Thyroid gland (tissue), 4 donors: ENCODE data around the gene OXNAD1.

Experiments used
- POLR2A ChIP-seq, 2 donors: fragments of 450-650 bp; IDR thresholded peaks; one replicate each; pipeline ENCODE4 v1.6.1; 2017; ENCODE audit warnings: antibody characterized with exemption in 2 of 2, mild to moderate bottlenecking in 2 of 2, moderate library complexity in 1 of 2
- TF ChIP-seq, protein P1 (sequence below), 6 experiments: fragments of 200-600 bp in 3 of 6; fragments of 450-650 bp in 3 of 6; sonication (generic) in 3 of 6; IDR thresholded peaks; one replicate each; pipeline ENCODE4 v1.5.1; 2016 to 2019; ENCODE audit warnings: antibody characterized with exemption in 6 of 6, mild to moderate bottlenecking in 2 of 6, inconsistent platforms in 1 of 6, moderate library complexity in 1 of 6

DNA sequence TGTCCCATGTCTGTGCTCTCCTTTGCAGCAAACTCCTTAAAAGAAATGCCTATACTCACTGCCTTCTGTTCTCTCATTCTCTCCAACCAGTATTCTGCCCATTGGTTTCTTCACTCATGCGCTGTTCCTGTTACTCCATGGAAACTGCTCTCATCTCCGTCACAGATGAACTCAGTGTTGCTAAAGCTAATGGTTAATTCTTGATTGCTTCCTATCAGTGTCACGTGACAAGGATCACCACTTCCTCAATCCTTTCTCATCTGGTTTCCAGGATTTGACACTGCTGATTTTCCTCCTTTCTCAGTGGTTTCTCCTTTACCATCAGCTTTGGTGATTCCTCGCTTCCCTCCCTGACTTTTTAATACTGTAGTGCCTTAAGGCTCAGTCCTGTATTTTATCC is 2.8 kb upstream of the OXNAD1 start:
- TF ChIP-seq POLR2A (IDR thresholded peaks at IDR 0.05), result no peak
- TF ChIP-seq, protein P1, sequence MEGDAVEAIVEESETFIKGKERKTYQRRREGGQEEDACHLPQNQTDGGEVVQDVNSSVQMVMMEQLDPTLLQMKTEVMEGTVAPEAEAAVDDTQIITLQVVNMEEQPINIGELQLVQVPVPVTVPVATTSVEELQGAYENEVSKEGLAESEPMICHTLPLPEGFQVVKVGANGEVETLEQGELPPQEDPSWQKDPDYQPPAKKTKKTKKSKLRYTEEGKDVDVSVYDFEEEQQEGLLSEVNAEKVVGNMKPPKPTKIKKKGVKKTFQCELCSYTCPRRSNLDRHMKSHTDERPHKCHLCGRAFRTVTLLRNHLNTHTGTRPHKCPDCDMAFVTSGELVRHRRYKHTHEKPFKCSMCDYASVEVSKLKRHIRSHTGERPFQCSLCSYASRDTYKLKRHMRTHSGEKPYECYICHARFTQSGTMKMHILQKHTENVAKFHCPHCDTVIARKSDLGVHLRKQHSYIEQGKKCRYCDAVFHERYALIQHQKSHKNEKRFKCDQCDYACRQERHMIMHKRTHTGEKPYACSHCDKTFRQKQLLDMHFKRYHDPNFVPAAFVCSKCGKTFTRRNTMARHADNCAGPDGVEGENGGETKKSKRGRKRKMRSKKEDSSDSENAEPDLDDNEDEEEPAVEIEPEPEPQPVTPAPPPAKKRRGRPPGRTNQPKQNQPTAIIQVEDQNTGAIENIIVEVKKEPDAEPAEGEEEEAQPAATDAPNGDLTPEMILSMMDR (IDR thresholded peaks at IDR 0.05), result no peak
